HG03432 (cell line): Measurements from ENCODE around the gene NPAS2.

ENCODE experiments used
- ATAC-seq: cut with Tn5 transposase; IDR thresholded peaks from one replicate; pipeline ENCODE4 v1.9.1; 2021; ENCODE audit warnings: mild to moderate bottlenecking, moderate library complexity; ENCODE audit not compliant: unreplicated experiment

NPAS2 gene

DNA sequence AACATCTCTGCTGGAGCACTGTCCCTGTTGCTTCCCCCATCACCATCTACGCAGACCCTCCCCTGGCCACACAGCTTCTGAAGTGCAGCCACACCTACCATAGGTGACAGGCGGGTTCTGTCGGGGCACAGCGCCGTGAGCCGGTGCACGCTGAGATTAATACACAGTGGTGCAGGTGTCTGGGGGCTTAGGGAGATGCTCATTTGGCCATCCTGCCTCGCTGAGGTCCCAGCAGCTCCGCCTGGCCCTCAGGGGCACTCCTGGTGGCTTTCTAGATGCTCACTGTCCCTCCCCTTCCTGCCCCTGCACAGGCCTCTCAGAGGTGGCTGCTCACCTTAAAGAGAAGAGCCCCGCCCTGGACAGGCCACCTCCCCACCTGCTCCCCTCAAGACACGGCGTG, 163.3 kb downstream of the NPAS2 start:
- no peak for ATAC-seq

DNA sequence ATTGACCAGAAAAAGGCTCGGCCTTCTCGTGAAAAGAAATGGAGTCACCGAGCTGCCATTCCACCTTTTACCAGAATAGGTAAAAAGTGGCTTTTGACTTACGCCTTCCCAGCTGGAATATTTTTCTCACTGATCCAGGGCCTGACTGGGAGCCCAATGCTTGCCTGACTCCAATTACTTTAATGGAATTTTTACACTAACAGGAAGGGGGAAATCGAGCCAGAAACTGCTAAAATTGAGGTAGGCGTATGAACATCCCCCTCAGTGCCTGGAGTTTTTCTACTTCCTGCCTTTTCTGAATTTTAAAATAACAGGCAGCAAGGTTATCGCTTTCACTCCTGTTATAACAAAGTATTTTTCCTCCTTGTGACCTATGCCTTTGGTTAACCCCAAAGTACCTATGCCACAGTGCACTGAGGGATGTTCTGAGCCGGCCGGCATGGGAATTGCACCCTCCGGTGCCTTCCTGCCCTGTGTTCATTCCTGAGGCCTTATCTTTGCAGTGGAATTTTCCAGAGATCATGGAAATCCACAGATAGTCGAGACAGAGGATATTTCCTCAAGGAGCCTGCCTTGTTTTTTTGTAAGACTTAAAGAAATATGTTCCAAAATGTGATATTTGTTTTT, 163.9 kb downstream of the NPAS2 start:
- ATAC-seq = no peak

DNA sequence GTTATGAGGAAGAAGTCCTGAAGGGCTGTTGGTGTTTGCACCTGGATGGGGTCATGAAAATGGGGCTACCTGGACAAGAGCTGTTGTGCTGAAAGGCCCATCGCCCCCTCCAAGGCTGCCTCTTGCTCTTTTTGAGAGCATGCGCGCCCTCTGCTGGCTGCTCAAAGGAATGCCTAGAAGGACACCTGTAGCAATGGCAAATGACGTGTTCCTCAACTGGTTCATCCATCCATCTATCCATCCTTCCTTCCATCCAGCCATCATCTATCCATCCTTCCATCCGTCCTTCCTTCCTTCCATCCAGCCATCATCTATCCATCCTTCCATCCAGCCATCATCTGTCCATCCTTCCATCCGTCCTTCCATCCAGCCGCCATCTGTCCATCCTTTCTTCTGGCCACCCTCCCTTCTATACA, 165.0 kb downstream of the NPAS2 start:
- peak; percentile 65 for ATAC-seq

DNA sequence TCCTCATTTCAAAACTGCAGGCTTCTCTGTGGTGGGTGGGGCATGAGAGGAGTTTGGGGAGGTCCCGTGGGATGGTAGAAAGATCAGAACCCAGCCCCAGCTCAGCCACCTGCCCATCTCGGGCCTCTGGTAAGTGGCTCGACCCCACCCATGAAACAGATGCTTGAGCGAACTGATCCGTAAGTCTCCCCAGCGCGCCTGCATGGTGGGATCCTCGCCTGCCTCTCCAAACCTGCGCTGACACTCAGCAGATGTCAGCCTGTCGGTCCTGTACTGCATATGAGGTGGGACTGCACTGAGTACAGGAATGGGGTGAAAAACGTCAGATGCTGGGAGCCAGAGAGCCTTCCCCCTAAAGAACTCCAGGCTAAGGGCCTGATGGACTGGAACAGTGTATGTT, 166.2 kb downstream of the NPAS2 start:
- no peak for ATAC-seq

DNA sequence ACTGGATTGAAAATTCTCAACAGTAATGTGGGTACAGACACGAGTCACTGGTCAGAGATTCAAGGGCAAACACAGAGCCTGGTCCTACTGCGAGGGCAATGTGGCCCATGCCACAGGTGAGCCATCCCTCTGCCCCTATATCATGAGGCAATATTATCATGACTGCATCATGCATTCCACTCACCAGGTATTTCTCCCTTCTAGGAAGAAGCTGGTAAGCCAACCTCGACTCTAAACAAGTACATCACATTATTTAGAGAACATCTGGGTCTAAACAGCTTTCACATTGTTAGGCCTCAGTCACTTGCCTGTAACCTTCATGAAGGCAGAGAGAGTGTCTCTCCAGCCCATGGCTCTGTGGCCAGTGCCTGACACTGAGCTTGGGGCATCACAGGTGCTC, 167.6 kb downstream of the NPAS2 start:
- ATAC-seq = no peak

DNA sequence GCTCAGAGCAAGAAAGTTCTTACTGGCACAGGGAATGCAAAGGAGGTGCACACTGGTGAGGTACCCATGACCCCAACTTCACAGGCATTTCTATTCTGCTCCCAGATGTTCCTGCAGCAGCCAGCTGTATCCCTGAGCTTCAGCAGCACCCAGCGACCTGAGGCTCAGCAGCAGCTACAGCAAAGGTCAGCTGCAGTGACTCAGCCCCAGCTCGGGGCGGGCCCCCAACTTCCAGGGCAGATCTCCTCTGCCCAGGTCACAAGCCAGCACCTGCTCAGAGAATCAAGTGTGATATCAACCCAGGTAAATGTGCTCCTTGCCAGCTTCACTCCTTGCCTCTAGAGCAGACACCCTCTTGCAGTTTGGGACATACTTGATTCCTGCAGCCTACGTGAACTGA, 168.0 kb downstream of the NPAS2 start:
- no peak for ATAC-seq

DNA sequence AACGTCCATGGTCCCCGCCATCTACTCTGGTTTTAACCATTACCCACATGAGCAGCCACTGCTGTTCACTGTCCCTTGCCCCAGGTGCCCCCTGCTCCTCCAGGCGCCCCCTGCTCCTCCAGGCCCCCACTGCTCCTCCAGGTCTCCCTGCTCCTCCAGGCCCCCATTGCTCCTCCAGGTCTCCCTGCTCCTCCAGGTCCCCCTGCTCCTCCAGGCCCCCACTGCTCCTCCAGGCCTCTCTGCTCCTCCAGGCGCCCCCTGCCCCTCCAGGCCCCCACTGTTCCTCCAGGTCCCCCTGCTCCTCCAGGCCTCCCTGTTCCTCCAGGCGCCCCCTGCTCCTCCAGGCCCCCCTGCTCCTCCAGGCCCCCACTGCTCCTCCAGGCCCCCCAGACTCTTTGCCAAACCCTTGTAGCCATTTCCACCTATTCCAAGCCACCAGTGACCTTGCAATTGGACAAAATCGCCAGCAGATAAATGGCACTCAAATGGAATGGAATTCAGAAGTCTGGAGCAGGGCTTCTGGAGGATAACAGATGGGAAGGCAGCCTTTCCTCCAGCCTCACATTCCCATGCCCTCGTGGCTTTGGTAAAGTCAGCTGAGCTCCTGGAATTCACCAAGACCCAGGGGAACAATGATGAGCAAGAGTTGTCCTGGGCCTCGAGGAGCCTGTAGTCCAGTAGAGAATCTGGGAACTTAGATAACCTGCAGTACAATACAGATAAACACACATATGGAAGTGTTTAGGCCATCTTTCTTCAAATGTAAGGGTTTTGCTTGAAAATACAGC, 168.9 kb downstream of the NPAS2 start:
- no peak for ATAC-seq

DNA sequence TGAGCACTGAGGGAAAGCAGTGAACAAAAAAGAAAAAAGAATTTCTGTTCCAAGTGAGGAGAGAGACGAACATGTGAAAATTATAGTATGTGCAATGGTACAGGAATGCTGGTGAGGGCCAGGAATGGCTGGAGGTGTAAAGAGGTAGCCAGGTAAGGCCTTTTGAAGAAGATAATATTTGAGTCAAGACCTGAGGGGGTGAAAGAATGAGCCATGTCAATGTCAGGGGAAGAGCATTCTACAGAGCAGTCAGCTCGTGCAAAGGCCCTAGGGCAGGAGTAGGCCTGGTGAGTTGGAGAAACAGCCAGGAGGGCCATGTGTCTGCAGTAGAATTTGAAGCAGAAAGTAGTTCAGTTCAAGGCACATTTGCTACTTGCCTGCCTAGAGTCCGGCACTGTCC, 169.7 kb downstream of the NPAS2 start:
- ATAC-seq = no peak

DNA sequence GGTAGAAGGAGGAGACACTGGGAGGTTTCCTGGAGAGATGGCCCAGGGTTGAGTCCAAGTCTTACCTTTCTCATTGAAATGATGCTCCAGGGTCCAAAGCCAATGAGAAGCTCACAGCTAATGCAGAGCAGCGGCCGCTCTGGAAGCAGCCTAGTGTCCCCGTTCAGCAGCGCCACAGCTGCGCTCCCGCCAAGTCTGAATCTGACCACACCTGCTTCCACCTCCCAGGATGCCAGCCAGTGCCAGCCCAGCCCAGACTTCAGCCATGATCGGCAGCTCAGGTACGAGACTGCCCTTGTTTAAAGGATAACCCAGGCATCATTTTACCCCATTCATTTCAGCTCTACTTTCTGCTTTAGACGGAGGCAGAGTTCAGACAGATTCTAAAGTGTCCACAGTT, 170.2 kb downstream of the NPAS2 start:
- ATAC-seq = no peak

DNA sequence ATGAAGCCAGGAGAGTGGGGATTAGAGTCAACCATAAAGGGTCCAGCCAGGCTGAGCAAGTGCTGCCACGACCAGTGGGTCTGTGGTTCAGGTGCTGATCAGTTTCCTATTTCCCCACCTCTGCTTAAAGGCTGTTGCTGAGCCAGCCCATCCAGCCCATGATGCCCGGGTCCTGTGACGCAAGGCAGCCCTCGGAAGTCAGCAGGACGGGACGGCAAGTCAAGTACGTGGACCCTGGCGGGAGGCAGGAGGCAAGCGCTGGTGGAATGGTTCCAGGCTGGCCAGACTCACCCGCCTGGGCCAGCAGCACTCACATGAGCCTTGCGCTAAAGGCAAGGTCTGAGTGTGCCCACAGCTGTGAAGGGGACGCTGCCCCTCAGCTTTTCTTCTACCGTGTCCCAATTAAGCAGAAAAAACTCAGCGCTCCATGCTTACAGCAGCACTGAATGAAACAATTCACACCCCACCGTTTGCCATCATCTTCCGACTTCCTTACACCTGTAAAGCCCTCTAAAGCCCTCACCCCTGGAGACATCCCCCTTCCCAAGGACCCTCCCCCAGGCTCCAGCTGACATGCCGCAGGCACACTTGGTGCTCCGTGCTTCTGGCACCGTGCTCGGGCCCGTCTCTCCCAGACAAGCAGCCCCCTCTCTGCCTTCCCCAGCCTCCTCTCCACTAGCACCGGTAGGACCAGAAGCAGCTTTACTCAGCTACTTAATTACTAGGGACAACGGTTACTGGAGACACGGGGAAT, 170.9 kb downstream of the NPAS2 start:
- no peak for ATAC-seq

DNA sequence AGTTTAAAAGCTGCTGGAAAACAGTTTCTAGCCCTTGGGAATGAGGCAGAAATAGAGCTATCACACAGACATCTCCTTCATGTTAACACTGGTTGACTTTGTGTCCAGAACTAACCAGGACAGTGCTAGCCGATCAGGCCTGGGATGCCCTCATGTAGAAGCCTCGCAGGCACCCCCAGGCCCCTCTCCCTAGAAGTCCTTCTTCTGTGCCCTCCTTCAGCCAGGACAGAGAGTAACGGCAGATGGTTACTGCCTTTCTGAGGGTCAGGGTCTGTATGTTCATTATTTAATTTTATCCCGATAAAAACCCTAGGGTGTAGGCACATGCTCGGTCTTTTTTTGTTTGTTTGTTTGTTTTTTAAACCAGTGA, 171.4 kb downstream of the NPAS2 start:
- ATAC-seq = no peak

DNA sequence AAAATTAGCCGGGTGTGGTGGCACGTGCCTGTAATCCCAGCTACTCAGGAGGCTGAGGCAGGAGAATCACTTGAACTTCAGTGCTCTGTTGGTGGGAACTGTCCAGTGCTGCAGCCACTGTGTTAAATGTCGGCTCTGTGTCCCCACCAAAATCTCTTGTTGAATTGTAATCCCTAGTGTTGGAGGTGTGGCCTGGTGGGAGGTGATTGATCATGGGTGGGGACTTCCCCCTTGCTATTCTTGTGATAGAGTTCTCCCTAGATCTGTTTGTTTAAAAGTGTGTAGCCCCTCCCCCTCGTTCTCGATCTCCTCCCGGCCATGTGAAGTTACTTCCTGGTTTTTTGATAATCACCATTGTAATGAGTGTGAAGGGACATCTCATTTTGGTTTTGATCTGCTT, 172.3 kb downstream of the NPAS2 start:
- ATAC-seq = no peak

DNA sequence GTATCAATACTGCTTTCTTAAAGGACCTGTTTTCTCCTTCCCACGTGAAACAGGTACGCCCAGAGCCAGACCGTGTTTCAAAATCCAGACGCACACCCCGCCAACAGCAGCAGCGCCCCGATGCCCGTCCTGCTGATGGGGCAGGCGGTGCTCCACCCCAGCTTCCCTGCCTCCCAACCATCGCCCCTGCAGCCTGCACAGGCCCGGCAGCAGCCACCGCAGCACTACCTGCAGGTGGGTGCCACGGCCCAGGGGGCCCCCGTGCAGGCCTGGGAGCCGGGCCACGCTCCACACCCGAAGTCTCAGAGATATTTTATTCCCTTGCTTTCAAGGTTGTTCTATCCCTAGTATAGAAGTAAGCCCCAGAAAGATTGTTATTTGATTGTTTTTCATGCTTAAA, 173.4 kb downstream of the NPAS2 start:
- no peak for ATAC-seq

DNA sequence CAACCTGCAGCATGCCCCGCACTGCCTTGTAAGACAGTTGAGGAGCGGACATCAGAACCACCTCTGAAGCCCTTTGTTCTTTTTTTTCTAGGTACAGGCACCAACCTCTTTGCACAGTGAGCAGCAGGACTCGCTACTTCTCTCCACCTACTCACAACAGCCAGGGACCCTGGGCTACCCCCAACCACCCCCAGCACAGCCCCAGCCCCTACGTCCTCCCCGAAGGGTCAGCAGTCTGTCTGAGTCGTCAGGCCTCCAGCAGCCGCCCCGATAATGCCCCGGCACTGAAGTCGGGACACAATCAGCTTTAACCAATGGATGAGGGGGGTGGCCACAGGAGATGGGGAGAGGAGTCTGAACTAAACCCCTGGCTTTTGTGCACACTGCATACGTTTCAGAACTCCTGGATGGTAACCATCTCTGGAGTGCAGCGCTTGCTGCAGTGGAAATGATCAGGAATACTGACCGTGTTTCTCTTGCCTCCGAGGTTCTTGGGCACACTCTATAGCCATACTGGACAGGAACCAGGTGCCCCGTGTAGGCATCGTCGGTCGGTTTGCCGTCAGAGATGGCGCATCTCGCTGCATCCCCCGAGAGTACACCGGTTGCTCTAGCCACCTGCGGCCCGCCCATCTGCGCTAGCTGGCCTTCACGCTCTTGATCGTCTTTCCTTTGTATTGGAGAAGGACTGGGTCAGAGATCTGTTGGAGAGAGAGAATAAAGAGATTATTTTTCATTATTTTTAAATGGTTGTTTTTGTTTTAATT, 175.6 kb downstream of the NPAS2 start:
- ATAC-seq = no peak

DNA sequence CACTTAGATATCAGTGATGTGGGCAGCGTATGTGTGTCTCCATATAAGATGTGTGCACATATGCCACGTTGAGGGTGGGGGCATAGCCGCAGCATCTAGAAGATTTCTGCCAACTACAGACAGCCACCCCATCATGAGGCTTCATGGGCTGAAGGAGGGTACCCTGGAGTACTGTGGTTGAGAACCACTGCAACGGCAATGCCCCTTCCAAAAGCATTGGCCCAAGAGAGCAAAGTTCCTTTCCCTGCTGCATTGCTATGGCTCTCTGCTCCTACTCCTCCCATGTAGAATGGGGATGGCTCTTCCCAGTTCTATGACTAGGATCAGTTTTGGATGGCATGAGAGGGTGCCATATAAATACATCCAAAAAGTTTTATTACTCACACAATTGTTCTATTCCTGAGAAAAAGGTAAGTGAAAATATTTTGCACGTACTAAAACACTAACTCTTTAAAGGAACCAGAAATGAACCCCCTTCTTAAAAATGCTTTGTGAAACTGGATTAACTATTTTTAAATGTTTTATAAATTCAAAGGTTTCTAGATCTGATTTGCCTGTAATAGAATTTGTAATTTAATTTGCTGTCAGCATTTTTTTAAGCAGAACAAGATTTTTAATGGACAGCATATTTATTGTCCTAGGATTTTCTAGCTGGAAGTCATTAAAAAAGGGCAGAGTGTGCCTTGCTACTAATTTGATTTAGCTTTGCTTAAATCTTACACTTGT, 177.7 kb downstream of the NPAS2 start:
- ATAC-seq = no peak

DNA sequence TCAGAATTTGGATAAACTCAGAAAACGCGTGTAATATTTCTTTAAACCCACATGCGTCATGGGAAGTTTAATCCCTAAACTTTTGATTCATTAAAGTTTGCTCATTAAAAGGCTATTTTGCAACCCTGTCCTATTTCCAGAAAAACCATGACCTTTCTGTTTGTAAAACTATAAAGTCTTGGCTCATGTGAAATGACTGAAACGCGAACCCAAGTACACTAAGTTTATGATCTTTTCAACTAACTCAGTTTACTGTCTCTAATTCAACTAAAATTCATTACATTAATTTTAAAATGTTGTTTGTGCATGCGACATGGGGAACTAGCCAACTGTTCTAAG, 178.3 kb downstream of the NPAS2 start:
- no peak for ATAC-seq

DNA sequence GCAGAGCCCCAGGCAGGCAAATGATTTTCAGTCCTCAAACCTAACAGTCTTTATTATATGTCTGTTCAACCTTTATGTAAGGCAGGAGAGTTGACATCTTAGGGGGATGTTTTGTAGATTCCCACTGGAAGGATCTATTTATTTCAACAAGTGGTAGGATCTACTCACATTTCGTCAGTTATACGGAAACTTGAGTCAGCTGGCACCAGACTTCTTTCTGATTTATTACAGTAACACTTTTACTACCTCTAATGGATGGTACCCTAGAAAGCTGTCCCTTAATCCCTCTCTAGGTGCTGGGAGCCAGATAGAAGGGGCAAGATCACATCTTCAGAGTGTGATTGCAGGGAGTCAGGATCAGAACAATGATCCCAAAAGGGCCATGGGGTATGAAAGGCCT, 180.1 kb downstream of the NPAS2 start:
- ATAC-seq = no peak

DNA sequence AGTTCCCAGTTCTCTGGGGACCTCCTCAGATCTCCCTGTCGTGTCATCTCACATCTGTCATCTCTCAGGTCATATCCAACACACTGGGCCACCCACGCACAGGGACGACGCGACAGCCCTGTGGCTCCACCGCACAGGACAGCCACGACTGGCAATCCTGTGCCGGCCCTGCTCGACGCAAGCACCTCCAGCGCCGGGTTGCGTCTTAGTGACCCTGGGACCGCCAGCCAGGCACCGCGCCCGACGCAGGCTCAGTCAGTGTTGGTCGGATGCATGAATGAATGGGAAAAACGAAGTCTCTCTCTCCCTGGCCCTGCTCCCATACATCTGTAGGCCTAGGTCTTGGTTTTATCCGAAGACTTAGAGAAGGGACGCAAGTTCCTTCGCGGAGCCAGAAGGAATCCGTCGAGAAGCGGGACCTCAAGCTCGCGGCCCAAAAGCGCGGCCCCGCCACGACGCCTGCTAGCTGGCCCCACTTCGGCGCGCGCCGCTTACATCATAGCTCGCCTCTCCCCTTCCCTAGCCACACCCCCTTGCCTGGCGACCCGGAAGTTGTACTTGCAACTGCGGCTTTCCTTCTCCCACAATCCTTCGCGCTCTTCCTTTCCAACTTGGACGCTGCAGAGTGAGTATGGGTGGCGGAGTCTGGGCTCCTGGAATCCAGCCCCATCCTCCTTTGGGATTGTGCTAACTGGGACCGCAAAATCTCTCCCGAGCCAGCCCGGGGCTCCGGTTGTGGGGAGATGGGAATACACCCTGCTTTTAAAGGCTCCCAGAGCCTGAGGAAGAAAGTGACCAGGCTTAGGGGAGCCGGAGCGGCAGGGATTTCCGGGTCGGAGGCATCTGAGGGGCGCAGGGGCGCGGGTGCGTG, 182.0 kb downstream of the NPAS2 start, which contains the start of gene RPL31:
RPL31 (plus strand) TSS at position 599 of the 871 bp plus-strand sequence. CDS start 413 bp downstream, outside the sequence.
- ATAC-seq = peak; percentile 98

DNA sequence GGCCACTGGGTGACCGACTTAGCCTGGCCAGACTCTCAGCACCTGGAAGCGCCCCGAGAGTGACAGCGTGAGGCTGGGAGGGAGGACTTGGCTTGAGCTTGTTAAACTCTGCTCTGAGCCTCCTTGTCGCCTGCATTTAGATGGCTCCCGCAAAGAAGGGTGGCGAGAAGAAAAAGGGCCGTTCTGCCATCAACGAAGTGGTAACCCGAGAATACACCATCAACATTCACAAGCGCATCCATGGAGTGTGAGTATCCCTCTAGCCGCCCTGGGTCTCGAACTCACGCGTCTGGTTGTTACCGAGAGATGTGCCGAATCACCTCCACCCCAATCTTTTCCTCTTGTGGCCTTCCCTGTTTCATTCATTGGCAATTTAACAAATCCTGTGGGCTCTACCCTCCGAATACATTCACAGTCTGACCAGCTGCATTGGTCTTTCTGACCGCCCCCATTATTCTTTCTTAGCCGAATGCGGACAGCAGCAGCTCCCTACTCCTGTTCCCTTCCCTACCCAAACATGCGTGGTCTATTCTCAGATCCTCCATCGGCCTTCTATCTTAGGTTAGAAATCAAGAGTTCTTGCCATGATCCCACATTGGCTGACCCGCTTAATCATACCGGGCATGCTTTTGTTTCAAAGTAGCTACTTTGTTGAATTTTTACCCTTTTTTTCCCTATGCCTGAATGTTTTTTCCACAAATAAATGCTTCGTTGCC, 182.8 kb downstream of the NPAS2 start:
- ATAC-seq = no peak
